ENCODE measurements around the gene EGF.
A peak's percentile ranks its signal among the peaks of the same experiment; 100 is the strongest.
"Not testable (repeated sequence)": the region's sequence is repeated elsewhere in the genome, so short reads cannot be mapped to it uniquely, and the experiment has no call there.

Gene EGF

DNA sequence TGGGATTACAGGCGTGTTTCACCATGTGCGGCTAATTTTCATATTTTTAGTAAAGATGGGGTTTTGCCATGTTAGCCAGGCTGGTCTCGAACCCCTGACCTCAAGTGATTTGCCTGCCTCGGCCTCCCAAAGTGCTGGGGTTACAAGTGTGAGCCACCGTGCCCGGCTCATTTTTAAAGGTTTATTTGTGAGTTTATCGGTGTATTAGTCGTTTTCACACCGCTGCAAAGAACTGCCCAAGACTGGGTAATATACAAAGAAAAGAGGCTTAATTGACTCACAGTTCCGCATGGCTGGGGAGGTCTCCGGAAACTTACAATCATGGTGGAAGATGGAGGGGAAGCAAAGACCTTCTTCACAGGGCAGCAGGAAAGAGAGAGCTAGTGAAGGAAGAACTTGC, 126.5 kb downstream of the EGF start:
- DNase-seq (ENCODE audit: low read depth), result not testable (repeated sequence)

DNA sequence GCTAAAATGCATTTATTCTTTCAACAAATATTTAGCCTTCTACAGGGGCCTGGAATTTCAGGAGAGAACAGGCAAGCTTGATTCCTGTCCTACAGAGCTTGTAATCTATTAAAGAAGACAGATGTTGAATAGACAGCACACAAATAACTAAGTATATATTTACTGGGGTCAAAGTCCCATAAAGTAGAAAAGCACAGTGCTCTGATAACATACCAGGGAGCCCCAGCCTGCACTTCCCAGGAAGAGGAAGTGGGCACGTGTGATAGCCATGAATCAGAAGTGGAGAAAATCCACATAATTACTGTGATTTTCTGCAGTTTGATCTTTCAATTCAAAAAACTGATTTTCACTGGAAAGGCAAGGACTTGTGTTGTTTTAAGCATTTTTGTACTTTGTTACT, 129.1 kb downstream of the EGF start:
- no peak for DNase-seq (ENCODE audit: low read depth)

DNA sequence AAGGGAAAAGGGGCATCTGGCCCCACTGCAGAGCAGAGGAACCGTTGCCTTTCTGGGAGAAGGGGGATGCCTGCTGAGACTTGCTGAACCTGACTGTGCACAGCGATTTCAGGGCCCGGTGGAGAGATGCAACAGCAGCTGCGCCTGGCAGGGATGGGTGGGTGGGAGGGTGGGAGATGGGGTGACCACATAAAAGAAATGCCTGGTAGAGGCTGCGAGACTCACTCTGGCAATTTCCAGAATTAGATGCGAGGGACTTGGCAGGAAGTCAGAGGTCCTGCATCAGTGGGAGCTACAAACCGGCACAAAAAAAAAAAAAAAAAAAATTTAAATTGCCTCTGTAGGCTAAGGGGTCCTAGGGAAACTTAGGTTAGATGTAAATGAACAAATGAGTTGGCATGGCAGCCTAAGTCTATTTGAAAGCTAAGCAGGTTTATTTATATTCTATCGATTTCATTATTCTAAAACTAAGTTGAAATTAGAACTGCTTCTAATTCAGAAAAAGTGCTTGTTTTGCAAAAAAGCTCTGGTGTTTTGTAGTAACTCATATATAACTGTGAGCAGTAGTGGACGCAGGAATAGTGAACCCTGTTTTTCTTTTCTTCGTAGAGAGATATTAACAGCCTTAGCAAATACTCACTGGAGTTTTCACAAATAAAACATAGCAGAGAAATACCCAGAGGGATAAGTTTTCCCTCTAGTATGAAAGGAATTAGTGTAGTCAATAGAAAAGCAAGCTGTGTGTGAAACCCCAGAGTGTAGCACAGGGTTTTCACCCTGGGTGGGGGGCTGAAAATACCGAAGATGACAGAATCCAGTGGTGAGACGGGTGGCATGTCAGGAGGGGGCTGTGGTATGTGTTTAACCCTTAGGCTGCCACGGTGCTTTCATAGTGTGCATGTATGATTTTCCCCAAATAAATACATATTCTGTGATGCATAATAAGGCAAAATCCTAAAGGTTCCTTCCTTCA, 130.1 kb downstream of the EGF start:
- no peak for DNase-seq (ENCODE audit: low read depth)

DNA sequence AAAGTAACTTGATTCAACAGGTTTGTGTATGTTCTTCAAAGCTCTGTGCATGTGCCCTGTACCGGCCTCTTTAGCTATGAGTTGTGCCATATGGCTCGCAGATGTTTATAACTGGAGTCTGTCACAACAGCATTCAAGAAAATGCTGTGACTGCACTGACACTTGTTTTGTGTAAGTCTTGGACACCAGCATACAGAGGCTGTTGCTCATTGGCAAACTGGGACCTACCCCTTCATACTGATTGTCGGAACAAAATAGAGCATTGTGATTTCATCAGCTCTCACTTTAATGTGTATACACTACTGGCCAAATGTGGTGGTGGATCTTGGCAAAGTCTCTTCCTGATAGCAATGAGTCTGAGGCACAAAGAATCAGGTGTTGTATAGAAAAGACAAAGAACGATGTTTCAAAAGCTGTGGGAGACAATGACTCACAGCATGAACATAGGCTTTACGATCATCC, 133.9 kb downstream of the EGF start:
- peak; percentile 6 for DNase-seq (ENCODE audit: low read depth)

DNA sequence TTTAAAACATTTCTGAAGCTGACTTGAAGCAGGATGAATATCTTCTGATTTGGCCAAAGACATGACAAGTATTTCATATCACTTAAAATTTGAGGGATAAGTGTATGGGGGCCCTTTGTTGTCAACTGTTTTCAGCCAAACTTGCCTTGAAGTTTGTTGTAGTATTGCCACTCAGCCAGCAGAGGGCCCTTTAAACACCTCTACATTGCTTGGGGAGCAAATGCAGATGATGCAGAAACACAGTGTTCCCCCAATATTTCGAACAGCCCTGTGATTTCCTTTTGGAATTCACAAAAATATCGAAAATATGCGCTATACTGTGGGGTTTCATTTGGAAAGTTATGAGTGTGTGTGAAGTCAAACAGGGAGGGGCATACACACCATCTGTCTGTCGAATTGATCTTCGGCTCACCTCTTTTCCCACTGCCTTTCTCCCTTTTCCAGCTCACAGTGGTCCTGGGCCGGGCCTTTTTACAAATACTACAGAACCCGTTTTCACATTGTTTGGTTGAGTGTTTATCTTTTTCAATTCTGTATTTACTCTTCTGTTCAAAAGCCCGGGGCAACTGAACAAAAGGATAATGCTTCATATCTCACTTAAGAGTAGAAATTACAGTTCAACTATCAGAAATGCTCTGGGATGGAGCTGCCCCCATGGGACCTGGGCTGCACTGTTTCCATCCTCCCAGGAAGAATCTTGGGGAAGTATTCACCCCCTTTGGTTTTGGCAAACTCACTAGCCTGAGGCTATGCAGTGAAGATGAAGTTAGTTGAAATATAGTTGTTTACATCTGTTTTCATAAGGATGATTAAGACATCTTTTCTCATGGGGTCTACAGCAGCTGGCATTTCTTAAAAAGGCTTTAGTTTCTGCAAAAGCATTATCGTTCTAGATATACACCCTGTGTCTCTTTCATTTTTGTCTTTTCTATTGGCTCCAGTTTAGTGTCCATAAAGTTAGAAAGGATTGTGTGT, 137.6 kb downstream of the EGF start:
- DNase-seq (ENCODE audit: low read depth), result peak; percentile 14

DNA sequence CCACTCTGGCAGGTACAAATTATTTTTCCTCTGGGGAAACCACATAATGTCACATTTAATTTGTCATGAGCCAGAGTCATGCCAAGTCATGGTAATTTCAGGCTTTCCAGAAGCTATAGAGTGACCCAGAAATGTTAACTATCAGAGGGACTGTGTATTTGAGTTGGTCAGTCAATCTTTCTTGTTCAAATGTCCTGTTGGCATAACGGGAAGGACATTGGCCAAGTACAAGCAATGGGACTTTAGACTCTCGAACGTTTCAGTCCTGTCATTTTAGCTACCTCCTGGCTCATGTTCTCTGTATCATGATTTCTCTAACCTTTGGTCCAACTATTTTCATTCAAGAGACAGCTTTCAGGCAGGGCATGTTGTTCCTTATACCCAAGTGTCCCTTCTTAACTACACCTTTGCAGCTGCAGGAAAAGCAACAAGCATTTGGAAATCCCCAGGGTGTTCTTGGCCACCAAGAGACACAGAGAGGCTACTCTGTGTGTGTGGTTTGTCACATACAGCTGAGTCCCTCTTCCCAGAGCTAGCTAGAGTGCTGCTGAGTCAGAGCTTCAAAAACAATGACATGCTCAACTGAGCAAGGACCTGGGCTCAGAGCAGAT, 142.6 kb downstream of the EGF start:
- no peak for DNase-seq (ENCODE audit: low read depth)

DNA sequence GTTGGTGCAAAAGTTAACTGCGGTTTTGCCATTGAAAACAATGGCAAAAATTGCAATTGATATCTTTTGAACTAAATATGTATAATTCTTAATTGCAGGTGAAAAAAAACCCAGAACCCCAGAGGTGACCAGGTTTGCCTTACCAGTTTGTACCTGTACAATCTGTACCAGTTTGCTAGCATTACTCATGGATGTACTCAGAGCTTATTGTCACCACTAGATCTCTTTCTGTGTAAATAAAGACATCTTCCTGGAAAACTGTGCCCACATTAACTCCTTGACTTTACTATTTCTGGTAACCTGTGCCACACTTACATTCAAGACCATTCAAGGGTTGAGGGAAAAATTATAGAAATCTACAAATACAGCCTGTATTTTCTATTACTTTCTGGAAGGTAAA, 146.0 kb downstream of the EGF start:
- no peak for DNase-seq (ENCODE audit: low read depth)

DNA sequence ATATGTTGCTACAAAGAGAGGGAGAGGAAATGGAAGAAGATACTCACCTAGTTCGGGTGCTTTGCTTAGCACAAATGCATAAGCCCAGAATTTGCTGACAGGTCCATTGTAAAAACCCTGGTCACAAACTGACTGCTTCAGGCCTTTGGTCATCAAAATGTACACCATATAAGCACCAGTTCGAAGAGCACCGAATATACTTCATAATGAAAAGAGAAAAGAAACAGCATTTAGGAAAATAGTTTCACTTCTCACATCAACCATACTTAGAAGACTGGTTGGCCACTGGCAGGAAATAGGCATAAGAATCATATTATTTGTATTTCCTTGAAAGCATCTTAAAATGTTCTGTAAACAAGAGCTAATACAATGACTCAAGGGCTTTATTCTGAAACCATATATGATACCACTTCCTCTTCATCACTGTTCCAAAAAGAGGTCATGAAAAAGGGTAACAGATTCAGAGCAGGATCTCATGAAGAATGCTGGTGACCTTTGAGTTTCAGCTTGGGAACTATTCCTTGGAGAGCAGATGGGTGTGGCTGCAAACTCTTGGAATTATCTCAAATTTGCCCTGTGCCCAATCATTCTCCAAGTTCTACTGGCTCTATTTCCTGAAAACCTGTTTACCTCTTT, 147.0 kb downstream of the EGF start:
- peak; percentile 14 for DNase-seq (ENCODE audit: low read depth)

DNA sequence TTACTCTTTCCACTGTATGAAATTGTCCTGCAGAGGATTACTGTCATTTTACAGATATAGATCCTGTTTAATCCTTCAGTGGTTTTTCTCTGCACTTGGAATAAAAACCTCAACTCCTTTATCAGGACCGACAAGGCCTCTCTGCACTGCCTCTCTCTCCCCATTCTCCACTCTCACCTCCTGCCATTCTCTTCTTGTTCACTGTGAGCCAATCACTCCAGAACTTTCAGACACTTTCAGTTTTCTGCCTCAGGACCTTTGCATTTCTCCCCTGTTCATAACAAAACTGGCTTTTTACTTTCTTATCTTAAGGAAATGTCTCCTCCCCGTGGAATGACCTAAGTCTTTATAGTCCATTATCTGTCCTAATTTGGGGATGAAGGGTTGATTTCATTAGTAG, 148.4 kb downstream of the EGF start:
- DNase-seq (ENCODE audit: low read depth), result no peak
